PC-9 (cell line): ENCODE data around the gene CNNM2.

Experiments used
- EZH2 ChIP-seq: fragments of 200-600 bp; sonication (generic); IDR thresholded peaks from 2 replicates; pipeline ENCODE4 v1.8.0; 2017; ENCODE audit warnings: antibody characterized with exemption, low read depth
- TF ChIP-seq, protein P1 (sequence below): fragments of 200-600 bp; sonication (generic); conservative IDR thresholded peaks from 2 replicates; pipeline ENCODE4 v1.6.1; 2017; ENCODE audit warnings: mixed run types, antibody characterized with exemption, mild to moderate bottlenecking, moderate library complexity

DNA sequence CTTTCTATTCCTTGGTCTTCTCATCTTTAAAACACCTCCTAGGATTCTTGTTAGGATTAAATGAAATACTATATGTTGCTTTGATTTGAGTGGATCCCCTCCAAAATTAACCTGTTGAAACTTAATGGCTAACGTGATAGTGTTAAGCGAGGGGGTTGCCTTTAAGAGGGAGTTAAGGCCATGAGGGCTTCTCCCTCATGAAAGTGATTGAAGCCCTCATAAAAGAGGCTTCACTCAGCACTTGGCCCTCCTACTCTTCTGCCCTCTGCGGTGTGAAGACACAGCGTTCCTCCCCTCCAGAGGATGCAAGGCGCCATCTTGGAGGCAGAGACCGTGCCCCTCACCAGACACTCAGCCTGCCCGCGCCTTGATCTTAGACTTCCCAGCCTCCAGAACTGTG is 46.6 kb downstream of the CNNM2 start:
- TF ChIP-seq, protein P1, sequence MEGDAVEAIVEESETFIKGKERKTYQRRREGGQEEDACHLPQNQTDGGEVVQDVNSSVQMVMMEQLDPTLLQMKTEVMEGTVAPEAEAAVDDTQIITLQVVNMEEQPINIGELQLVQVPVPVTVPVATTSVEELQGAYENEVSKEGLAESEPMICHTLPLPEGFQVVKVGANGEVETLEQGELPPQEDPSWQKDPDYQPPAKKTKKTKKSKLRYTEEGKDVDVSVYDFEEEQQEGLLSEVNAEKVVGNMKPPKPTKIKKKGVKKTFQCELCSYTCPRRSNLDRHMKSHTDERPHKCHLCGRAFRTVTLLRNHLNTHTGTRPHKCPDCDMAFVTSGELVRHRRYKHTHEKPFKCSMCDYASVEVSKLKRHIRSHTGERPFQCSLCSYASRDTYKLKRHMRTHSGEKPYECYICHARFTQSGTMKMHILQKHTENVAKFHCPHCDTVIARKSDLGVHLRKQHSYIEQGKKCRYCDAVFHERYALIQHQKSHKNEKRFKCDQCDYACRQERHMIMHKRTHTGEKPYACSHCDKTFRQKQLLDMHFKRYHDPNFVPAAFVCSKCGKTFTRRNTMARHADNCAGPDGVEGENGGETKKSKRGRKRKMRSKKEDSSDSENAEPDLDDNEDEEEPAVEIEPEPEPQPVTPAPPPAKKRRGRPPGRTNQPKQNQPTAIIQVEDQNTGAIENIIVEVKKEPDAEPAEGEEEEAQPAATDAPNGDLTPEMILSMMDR: no peak
- TF ChIP-seq EZH2: no peak
